ENCODE measurements around the gene P2RY11. TPM values are rescaled to one million over a fixed set of nuclear protein-coding genes. Genes with fewer than 3 reads are reported as not detected.

Gene P2RY11, protein sequence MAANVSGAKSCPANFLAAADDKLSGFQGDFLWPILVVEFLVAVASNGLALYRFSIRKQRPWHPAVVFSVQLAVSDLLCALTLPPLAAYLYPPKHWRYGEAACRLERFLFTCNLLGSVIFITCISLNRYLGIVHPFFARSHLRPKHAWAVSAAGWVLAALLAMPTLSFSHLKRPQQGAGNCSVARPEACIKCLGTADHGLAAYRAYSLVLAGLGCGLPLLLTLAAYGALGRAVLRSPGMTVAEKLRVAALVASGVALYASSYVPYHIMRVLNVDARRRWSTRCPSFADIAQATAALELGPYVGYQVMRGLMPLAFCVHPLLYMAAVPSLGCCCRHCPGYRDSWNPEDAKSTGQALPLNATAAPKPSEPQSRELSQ
- 10 to 100 TPM; 10.3 to 17.2 (median 14.0) TPM for polyA plus RNA-seq (ENCODE audit: insufficient read length in 4 of 4)

DNA sequence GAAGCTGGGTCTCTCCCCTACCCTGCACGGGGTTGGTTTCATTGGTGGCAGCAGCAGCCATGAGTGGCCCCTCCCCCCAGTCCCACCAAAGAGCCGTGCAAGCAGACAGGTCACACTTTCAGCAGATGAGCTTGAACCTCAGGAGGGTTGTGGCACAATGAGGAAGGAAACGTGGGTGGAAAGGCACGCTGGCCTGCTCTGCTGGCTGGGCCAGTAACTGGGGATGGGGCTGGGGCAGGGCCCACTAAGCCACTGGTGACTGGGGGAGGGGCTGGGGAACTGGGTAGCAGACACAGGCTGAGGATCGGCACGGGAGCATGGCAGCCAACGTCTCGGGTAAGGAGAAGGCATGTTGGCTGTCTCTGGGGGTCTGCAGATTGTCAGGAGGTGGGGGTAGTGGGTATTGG is at the start of gene P2RY11:
P2RY11 (plus strand) TSS at position 289 of the 407 bp plus-strand sequence; CDS start at position 318, 29 bp downstream.
- no peak for DNase-seq (ENCODE audit: low read depth in 4 of 4, low spot score in 2 of 4)

DNA sequence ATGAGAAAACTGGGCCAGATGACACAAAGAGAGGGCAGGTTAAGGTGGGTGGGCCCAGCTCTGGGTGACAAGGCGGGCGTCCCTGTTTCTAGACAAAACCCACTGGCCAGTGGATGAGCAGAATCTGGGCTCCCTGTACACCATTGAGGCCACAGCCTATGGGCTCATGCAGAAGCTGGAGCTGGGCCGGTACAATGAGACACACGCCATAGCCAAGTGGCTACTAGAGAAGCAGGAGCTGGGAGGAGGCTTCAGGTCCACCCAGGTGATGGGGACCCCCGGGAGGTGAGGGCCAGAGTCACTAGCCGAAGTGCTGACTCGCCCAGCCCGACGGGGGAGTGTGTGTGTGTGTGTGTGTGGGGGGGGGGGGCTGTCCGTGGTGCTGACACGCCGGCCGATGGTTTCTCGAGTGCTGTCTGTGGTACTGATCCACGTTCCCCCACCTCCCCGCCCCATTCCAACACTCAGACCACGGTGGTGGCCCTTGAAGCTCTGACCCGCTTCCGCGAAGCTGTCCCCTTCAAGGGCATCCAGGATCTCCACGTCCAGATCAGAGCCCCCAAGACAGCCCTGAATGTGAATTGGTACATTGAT is 49.7 kb upstream of the P2RY11 start:
- DNase-seq (ENCODE audit: low read depth in 4 of 4, low spot score in 2 of 4) = no peak

DNA sequence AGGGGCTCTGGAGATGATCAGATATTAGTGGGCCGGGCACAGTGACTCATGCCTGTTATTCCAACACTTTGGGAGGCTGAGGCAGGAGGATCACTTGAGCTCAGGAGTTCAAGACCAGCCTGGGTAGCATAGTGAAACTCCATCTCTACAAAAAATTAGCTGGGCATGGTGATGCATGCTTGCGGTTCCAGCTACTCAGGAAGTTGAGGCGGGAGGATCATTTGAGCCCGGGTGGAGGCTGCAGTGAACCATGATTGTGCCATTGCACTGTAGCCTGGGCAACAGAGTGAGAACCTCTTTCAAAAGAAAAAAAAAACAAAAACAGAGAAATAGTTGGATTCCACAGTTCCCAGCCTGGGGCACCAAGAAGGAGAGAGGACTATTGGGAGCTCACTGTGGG is 43.3 kb upstream of the P2RY11 start:
- DNase-seq (ENCODE audit: low read depth in 4 of 4, low spot score in 2 of 4) = no peak

DNA sequence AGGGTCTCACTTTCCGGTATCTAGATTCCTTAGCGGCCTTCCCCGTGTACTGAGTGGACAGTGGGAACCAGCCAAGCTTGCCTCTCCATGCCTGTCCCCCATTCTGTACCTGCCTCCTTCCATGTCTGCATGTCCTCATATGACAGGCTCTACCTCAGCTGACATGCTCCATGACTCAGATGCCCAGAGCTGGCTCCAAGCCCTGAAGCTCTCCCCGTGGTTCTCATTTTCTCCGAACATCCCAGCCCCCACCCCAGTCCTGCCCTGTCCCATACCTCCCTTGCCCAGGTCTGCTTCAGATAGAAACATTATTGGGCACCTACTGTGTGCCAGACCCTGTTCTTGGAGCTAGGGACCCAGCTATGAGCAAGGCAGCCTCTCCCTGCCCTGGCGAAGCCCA is 42.4 kb upstream of the P2RY11 start:
- DNase-seq (ENCODE audit: low read depth in 4 of 4, low spot score in 2 of 4) = no peak

DNA sequence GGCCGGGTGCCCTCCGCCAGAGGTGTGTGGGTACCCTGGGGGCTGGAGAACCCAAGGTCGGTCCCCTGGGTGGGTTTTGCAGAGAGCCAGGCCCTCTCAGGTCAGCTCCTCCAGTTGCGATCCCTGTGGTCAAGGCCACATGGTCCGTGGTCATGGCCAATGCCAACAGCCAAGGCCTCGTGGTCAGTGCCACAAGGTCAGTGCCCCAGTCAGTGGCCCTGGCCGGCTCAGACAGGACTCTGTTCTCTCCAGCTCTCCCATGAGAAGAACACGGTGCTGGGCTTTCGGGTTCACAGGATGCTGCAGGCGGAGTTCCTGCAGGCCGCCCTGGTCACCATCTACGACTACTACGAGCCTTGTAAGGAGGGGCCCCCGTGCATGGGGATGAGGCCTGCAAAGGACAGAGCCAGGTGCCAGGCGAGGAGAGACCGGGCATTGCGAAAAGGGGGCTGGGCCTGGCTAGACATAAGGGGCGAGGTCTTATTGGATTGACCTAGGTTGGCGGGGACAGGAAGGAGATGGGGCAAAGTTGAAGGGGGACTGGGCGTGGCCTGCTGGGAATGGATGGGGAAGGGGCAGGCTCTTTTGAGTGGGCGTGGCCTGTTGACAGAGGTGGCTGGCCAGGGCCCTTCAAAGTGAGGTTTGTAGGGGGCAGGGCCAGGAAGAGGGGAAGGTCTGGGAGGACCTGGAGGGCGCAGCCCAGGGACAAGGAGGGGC is 40.6 kb upstream of the P2RY11 start:
- no peak for DNase-seq (ENCODE audit: low read depth in 4 of 4, low spot score in 2 of 4)

DNA sequence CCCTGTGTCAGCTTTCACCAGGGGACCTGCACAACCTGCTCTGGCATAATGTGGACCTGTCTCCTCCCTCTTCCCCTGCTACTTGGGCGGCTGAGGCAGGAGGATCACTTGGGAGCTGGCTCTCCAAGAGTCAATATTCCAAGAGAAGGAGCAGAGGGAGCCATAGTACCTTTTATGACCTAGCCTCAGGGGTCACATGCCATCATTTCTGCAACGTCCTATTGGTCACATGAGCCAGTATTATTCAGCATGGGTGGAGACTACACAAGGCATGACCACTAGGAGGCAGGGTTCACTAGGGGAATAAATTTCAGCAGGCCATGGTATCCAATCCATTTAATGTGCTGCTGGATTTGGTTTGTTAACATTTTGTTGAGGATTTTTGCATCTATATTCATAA is 37.3 kb upstream of the P2RY11 start:
- DNase-seq (ENCODE audit: low read depth in 4 of 4, low spot score in 2 of 4) = no peak

DNA sequence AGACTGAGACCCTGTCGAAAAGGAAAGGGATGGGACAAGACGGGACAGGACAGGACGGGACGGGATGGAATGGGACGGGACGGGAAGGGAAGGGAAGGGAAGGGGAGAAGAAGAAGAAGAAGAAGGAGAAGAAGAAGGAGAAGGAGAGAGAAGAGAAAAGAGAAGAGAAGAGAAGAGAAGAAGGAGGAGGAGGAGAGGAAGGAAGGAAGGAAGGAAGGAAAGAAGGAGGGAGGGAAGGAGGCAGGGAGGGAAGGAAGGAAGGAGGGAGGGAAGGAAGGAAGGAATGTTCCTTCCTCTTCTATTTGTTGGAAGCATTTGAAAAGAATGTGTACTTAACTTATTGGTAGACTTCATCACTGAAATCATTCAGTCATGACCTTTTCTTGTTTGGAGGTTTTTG is 35.0 kb upstream of the P2RY11 start:
- DNase-seq (ENCODE audit: low read depth in 4 of 4, low spot score in 2 of 4) = no peak

DNA sequence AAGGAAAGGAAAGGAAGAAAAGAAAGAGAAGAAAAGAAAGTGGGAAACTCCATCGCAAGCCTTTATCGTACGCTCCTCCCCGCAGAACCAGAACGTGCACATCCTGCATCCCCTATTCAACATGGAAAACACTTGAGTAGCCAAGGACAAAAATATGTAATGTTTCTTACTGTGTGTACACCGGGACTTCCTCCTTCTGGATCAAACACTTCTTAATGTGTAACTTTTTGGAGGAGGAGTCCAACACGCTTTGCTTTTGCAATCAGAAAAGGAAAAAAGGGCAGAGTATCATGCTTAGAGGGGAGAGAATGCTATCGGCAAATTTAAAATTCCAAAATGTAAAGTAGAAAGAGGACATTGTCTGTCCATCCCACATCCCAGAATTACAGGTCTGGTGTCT is 33.2 kb upstream of the P2RY11 start:
- DNase-seq (ENCODE audit: low read depth in 4 of 4, low spot score in 2 of 4) = no peak

DNA sequence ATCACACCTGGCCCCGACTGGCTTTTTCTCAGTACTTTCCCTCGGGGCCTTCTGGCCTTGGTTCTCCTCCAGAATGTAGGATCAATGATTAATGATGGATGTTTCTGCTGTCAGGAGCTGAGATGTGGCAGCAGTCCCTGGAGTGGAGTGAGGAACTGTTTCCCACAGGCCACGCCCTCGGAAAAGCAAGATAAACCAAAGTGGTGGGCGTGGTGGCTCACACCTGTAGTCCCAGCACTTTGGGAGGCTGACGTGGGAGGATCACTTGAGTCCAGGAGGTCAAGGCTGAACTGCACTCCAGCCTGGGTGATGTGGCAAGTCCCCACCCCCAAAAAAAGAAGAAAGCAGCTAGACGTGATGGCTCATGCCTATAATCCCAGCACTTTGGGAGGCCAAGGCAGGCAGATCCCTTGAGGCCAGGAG is 32.5 kb upstream of the P2RY11 start:
- no peak for DNase-seq (ENCODE audit: low read depth in 4 of 4, low spot score in 2 of 4)

DNA sequence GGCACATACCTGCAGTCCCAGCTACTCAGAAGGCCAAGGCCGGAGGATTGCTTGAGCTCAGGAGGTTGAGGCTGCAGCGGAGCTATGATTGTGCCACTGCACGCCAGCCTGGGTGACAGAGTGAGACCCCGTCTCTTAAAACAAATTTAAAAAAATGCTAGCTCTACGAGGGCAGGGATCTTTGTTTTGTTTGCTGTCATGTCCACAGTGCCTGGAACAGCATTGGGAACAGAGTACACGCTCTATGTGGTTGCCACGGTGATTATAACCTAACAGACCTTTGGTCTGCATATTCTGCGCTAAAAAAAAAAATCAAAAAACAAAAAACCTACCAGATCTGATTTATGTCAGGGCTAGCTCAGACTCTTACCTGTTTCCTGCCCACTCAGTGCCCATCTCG is 27.6 kb upstream of the P2RY11 start:
- no peak for DNase-seq (ENCODE audit: low read depth in 4 of 4, low spot score in 2 of 4)

DNA sequence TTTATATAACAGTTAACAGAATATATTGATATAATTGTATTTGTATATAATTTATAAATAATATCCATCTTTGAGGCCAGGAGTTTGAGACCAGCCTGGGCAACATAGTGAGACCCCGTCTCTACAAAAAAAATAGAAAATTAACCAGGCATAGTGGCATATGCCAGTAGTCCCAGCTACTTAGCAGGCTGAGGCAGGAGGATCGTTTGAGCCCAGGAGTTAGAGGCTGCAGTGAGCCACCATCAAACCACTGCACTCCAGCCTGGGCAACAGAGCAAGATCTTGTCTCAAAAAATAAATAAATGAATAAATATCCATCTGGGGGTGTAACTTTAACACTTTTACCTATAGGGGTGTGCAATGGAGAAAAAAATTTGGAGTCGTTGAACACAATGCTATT is 26.7 kb upstream of the P2RY11 start:
- DNase-seq (ENCODE audit: low read depth in 4 of 4, low spot score in 2 of 4) = no peak

DNA sequence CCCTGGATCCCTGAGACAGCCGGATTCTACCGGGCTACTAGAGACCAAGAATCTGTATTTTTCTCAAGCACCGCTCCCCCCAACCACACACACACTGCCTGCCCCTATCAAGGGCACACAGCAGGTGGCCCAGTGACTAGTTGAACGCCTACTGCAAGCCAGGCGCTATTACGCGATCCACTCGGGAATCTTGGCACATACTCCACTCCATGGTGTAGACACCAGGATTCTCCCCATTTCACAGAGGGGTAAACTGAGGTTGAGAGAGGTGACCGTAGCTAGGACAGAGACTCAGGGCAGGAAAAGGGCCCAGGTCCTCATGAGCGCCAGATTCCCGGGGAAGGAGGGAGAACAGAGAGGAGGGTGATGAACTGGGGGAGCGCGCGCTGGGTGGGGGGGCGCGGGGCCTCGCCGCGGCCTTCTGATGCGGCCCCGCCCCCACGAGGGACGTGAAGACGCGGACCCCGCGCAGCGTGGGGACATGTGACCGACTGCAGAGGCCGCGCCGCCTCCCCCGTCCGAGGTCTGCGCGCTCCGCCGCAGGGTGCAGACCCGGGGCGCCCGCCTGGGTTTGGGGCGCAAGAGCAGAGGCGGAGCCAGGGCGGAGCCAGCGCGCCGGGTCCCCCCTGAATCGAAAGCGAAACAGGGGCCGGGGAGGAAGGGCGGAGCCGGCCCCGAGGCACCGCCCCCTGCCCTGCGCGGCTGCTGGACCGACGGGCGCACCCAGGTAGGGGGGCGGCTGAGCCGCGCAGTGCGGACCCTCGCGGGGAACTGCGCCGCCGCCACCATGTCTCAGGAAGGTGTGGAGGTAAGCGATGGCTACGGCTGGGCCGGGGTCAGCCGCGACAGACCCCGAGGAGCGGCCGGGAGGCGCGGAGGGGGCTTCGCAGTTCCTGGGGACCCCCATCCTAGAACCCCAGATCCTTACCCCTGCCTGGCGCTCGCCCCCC is 25.6 kb upstream of the P2RY11 start, which contains the start of gene SHFL:
SHFL (plus strand) TSS at position 677 of the 950 bp plus-strand sequence; CDS start at position 788, 111 bp downstream.
- no peak for DNase-seq (ENCODE audit: low read depth in 4 of 4, low spot score in 2 of 4)

DNA sequence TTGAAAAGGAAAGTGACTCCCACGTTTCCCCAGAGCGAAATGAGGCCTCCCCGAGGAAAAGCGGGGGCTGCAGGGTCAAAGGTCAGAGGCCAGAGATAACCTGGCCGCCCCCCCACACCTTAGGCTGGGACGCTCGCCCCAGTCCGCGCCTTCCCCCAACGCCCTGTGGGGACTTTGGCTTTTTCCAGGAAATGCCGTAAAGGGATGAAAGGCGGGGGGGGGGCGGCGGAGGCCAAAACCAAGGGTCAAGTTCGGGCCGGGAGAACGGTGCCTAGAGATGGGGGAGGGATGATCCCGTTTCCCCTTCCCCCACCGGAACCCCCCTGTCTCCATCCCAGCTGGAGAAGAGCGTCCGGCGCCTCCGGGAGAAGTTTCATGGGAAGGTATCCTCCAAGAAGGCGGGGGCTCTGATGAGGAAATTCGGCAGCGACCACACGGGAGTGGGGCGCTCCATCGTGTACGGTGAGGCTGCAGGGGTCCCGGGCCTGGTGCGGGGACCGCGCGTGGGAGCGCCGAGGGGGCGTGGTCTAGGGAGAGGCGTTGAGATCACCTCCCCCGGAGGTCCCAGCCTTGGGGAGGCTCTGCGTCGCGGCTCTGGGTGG is 24.8 kb upstream of the P2RY11 start:
- DNase-seq (ENCODE audit: low read depth in 4 of 4, low spot score in 2 of 4) = no peak

DNA sequence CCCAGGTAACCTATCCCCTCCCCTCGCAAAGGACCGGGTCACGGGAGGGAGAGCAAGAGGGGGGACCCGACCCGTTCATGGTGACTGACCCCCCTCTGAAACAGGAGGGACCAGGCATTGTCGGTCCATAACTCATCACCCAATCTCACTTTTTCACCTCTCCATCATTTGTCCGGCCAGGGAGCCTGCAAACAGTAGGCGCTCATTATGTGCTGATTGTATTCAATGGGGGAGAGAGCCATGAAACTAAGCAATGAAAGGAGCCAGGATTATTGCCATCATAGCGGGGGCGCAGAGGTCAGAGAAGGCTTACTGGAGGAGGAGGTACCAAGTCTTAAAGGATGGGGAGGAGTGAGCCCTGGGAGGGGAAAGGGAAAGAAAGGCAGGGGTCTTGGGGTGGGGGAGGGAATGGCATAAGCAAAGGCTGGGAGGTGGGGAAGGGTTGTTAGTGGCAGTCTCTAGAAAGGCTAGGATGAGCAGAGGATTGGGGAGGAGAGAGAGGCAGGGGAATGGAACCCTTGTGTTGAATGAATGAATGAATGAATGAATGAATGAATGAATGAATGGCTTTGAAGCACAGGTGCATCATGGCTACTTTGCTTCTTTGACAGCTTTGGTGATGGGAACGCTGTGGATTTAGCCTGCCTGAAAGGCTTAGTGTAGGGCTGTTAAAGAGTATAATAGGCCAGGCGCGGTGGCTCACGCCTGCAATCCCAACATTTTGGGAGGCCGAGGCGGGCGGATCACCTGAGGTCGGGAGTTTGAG is 24.0 kb upstream of the P2RY11 start:
- DNase-seq (ENCODE audit: low read depth in 4 of 4, low spot score in 2 of 4) = no peak

DNA sequence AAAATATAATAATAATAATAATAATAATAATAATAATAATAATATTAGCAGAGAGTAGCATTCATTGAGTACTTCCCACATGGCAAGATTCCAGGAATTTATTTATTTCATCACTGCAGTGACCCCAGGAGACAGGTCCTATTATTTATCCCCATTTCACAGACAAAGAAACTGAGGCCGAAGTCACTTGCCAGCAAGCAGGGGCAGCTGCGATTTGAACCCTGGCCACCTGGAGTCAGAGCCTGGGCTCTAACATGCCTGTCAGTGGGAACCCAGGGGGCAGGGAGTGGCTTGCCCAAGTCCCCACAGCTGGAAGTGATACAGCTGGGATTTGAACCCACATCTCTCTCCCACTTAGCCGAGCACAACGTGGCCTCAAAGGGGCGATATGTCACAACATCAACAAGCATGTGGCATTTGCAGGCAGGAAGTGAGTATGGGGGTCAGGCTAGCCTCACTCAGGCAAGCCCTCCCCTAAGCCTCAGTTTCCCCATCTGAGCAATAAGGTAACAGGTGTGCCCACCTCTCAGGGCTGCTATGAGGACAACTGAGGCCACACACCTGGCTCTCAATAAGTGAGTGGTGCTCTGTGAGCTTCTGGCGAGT is 22.4 kb upstream of the P2RY11 start:
- no peak for DNase-seq (ENCODE audit: low read depth in 4 of 4, low spot score in 2 of 4)

DNA sequence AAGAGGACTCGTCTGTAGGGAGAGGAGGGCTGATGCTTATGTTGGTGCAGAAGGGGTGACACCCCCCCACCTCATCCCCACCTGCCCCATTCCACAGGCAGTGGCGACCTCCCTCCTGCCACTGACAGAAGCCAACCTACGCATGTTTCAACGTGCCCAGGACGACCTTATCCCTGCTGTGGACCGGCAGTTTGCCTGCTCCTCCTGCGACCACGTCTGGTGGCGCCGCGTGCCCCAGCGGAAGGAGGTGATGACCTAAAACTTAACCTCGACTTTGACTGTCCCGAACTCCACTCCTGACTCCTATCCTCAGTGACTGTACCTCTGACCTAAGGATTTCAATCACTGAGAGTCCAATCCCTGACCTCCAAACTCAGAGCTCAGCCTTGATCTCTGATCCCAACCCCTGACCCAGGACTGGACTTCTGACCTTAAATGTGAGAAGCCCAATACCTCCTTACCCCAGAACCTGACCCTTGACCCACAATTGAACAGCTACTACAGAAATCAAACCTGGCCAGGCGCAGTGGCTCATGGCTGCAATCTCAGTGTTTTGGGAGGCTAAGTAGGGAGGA is 21.6 kb upstream of the P2RY11 start:
- no peak for DNase-seq (ENCODE audit: low read depth in 4 of 4, low spot score in 2 of 4)

DNA sequence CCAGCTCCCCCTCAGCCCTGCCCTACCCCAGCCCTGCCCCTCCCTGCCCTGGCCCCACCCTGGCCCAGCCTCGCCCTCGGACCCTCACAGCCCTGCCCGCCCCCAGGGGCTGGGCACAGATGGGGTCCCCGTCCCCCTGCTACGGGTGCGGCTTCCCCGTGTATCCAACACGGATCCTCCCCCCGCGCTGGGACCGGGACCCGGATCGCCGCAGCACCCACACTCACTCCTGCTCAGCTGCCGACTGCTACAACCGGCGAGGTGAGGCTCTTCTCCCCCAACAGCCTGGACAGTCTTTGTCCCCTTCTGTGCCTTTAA is 20.2 kb upstream of the P2RY11 start:
- DNase-seq (ENCODE audit: low read depth in 4 of 4, low spot score in 2 of 4) = no peak

DNA sequence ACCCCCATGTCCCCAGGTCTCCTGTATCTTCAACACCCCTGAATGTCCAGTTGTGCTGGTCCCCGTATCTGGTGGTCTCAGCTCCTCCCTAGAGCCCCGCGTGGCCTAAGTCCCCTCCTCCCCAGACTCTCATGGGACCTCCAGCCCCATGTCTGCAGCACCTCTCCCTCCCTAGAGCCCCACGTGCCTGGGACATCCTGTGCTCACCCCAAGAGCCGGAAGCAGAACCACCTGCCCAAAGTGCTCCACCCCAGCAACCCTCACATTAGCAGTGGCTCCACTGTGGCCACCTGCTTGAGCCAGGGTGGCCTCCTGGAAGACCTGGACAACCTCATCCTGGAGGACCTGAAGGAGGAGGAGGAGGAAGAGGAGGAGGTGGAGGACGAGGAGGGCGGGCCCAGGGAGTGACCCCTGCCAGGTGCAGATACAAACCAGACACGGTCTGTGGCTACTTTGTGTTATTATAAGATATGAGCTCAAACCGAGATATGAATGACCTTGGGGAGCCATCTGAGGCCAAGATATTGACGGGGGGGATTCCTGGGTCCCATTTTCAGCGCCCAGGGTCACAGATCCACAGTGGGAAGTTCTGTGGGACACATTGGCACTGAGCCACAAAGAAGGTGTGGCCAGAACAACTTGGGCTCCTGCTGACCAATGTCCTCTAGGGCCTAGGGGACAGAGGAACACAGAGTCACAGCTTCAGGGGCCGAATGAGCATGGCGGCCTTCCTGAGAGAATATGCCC is 19.4 kb upstream of the P2RY11 start:
- DNase-seq (ENCODE audit: low read depth in 4 of 4, low spot score in 2 of 4) = no peak
